Fibroblast of mammary gland (primary cell): ENCODE measurements around the gene CD69.
A peak's percentile ranks its signal among the peaks of the same experiment; 100 is the strongest.

Experiments used
- DNase-seq: peaks from one replicate; pipeline ENCODE4 v3.0.0-alpha.2; 2010; ENCODE audit warnings: low read depth
- H3K4me3 ChIP-seq: 2 replicates; pipeline ENCODE4 v1.5.1; 2011; ENCODE audit warnings: low read depth, mild to moderate bottlenecking, low read length, moderate library complexity; ENCODE audit not compliant: control insufficient read depth
- CTCF ChIP-seq: conservative IDR thresholded peaks from 2 replicates; pipeline ENCODE4 v1.5.1; 2011; ENCODE audit warnings: low read depth, low read length, inconsistent platforms; ENCODE audit not compliant: control insufficient read depth, insufficient read depth

The CD69 gene

GRCh38 chr12:9760699-9761418 is at the start of gene CD69:
TSS of gene CD69 (minus strand) at chr12:9760901. CDS start at chr12:9760820, 81 bp downstream.
- DNase-seq: no peak
- H3K4me3 ChIP-seq: no peak within 1 kb of the TSS
- no peak for TF ChIP-seq CTCF

GRCh38 chr12:9809866-9810265 is 49.2 kb upstream of the CD69 start:
- H3K4me3 ChIP-seq: no peak overlapping the region
- no peak for TF ChIP-seq CTCF
- DNase-seq: no peak

GRCh38 chr12:9809338-9809737 is 48.6 kb upstream of the CD69 start:
- no peak for TF ChIP-seq CTCF
- H3K4me3 ChIP-seq: no peak overlapping the region
- no peak for DNase-seq

- DNase-seq: no peak
- TF ChIP-seq CTCF: no peak
- H3K4me3 ChIP-seq: no peak overlapping the region
Observed at GRCh38 chr12:9808504-9808903, 47.8 kb upstream of the CD69 start.

GRCh38 chr12:9806714-9807113 is 46.0 kb upstream of the CD69 start:
- DNase-seq: no peak
- TF ChIP-seq CTCF: no peak
- H3K4me3 ChIP-seq: no peak overlapping the region

- no peak for TF ChIP-seq CTCF
- no peak for DNase-seq
- no peak overlapping the region for H3K4me3 ChIP-seq
Observed at GRCh38 chr12:9805883-9806282, 45.2 kb upstream of the CD69 start.

- DNase-seq: peak; percentile 27
- H3K4me3 ChIP-seq: no peak overlapping the region
- TF ChIP-seq CTCF: no peak
Observed at GRCh38 chr12:9799961-9800360, 39.3 kb upstream of the CD69 start.
